GM18499 (cell line): Measurements from ENCODE around the gene UBC.

ENCODE experiments used
- ATAC-seq: cut with Tn5 transposase; IDR thresholded peaks from one replicate; pipeline ENCODE4 v1.9.1; 2021; ENCODE audit warnings: moderate number of reproducible peaks; ENCODE audit not compliant: insufficient read depth, unreplicated experiment

Gene UBC

GRCh38 chr12:124867401-124867930, 47.0 kb downstream of the UBC start:
- no peak for ATAC-seq

GRCh38 chr12:124866883-124867400, 47.5 kb downstream of the UBC start:
- ATAC-seq, result no peak

GRCh38 chr12:124866195-124866882, 48.1 kb downstream of the UBC start:
- ATAC-seq, result no peak

- ATAC-seq, result no peak
Measured at GRCh38 chr12:124865728-124866127, 48.7 kb downstream of the UBC start.

- no peak for ATAC-seq
Measured at GRCh38 chr12:124864326-124864752, 50.1 kb downstream of the UBC start.

GRCh38 chr12:124863416-124864325, 50.8 kb downstream of the UBC start, which contains the start of gene SCARB1:
SCARB1 (minus strand) TSS chr12:124863864; CDS start chr12:124863720, 144 bp downstream.
- ATAC-seq, result no peak

GRCh38 chr12:124862768-124863415, 51.6 kb downstream of the UBC start:
- ATAC-seq, result no peak

- no peak for ATAC-seq
Measured at GRCh38 chr12:124861898-124862676, 52.4 kb downstream of the UBC start.
